Measurements from ENCODE around the gene NR4A1. TPM values are rescaled to one million over a fixed set of nuclear protein-coding genes. Genes with fewer than 3 reads are reported as not detected.

Gene NR4A1
- total and polyA plus RNA-seq, 2 of the 13 experiments (the other 11 are each of a cell fraction or from before 2014, with no cell fraction given): 5.7 to 15.2 TPM

DNA sequence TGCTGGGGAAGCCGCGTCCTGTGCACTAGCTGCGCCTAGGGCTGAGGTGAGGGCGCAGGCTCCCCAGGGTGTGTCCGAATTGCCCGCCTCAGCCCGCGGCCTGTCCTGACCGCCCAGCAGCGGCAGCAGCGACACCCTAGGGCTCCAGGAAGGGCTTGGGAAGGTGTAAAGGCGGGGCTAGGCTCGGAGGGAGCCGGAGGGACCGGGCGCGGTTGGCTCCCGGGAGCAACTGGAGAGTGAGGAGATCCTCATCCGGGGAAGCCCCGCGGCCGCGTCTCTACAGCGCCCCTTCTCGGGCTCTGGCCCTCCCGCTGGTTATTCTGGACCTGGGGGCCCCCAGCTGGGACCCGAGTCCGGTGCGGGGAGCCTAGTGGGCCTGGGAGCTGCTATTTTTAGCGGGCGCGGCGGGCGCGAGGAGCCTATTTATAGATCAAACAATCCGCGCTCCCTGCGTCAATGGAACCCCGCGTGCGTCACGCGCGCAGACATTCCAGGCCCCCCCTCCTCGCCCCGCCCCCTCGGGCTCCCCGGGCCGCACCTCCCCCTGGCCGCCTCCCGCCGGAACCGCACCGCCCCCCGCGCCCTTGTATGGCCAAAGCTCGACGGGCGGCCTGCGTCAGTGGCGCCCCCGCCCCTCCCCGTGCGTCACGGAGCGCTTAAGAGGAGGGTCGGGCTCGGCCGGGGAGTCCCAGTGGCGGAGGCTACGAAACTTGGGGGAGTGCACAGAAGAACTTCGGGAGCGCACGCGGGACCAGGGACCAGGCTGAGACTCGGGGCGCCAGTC lies at the start of gene NR4A1 (continued):
- TF ChIP-seq, protein P1, sequence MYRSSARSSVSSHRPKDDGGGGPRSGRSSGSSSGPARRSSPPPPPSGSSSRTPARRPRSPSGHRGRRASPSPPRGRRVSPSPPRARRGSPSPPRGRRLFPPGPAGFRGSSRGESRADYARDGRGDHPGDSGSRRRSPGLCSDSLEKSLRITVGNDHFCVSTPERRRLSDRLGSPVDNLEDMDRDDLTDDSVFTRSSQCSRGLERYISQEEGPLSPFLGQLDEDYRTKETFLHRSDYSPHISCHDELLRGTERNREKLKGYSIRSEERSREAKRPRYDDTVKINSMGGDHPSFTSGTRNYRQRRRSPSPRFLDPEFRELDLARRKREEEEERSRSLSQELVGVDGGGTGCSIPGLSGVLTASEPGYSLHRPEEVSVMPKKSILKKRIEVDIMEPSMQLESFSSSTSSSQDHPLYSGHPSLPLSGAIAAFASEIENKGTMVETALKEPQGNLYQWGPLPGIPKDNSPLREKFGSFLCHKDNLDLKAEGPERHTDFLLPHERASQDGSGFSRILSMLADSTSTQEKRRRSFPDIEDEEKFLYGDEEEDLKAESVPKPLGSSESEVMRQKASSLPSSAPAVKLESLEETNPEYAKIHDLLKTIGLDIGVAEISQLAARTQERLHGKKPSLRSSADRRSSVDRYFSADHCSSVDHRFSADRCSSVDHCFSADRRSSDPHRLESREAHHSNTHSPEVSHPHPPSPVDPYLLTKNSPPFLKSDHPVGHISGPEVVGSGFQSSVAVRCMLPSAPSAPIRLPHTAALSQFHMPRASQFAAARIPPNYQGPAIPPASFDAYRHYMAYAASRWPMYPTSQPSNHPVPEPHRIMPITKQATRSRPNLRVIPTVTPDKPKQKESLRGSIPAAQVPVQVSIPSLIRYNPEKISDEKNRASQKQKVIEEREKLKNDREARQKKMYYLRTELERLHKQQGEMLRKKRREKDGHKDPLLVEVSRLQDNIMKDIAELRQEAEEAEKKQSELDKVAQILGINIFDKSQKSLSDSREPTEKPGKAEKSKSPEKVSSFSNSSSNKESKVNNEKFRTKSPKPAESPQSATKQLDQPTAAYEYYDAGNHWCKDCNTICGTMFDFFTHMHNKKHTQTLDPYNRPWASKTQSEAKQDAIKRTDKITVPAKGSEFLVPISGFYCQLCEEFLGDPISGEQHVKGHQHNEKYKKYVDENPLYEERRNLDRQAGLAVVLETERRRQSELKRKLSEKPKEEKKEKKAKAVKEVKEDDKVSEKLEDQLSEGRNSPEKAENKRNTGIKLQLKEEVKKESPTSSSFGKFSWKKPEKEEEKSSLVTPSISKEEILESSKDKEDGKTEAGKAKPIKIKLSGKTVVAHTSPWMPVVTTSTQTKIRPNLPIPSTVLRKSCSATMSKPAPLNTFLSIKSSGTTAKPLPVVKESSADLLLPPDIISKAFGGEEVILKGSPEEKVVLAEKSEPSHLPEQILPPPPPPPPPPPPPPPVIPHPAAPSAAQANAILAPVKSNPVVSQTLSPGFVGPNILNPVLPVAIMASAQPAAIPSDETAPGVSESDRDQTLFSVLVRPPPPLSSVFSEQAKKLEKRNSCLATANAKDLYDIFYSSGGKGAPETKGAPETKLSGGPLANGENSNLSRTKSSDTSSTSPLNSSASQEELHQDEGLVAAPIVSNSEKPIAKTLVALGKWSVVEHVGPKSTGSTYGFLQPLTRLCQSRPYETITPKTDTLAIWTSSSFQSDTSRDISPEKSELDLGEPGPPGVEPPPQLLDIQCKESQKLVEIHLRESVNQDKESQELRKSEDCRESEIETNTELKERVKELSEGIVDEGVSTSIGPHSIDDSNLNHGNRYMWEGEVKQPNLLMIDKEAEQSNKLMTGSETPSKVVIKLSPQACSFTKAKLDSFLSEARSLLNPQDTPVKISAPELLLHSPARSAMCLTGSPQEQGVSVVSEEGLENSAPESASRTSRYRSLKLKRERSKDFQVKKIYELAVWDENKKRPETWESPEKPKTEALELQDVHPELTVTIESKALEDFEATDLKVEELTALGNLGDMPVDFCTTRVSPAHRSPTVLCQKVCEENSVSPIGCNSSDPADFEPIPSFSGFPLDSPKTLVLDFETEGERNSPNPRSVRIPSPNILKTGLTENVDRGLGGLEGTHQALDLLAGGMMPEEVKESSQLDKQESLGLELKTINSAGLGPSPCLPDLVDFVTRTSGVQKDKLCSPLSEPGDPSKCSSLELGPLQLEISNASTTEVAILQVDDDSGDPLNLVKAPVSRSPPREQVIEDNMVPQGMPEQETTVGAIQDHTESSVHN (CRISPR knock-in tag; IDR thresholded peaks at IDR 0.05): no peak; the same call in 1 of the 2 replicates
- TF ChIP-seq ZEB1 (IDR thresholded peaks at IDR 0.05; ENCODE audit: insufficient replicate concordance, low read depth) (no peak), TOPORS (CRISPR knock-in tag; IDR thresholded peaks at IDR 0.05) (0 out of 2 replicates have a peak, but pooled peaks have one; percentile 43), ATRX (CRISPR knock-in tag; IDR thresholded peaks at IDR 0.05; ENCODE audit: borderline replicate concordance) (no peak), FOXP1 (IDR thresholded peaks at IDR 0.05) (no peak), FOXP1 (CRISPR knock-in tag; IDR thresholded peaks at IDR 0.05) (peak; percentile 9; the same call in 1 of the 2 replicates), SETDB1 (CRISPR knock-in tag; IDR thresholded peaks at IDR 0.05; ENCODE audit: borderline replicate concordance) (no peak), ISL2 (CRISPR knock-in tag; IDR thresholded peaks at IDR 0.05) (peak; percentile 46; the same call in 1 of the 2 replicates), ZSCAN12 (CRISPR knock-in tag; IDR thresholded peaks at IDR 0.05) (no peak), SRSF4 (IDR thresholded peaks at IDR 0.05; ENCODE audit: low read depth, low read length, poor library complexity, severe bottlenecking) (no peak), DNMT3B (CRISPR knock-in tag; conservative IDR thresholded peaks at IDR 0.05) (no peak), ZNF879 (CRISPR knock-in tag; IDR thresholded peaks at IDR 0.05) (no peak), RERE (CRISPR knock-in tag; IDR thresholded peaks at IDR 0.05; ENCODE audit: low read depth) (no peak), ZNF883 (CRISPR knock-in tag; IDR thresholded peaks at IDR 0.05; ENCODE audit: not compliant biosample characterization) (peak; percentile 22), ZNF597 (CRISPR knock-in tag; IDR thresholded peaks at IDR 0.05) (no peak)

All from HepG2 (cell line).